HEK293 (cell line): Measurements from ENCODE around the gene MGAT5B.

Experiments used
- ATF2 ChIP-seq: fragments of 450-650 bp; formaldehyde crosslinking; IDR thresholded peaks from 2 replicates; pipeline ENCODE4 v1.5.1; 2016; ENCODE audit warnings: missing biosample characterization, missing genetic modification characterization, low read depth
- CTCF ChIP-seq: fragments of 450-650 bp; formaldehyde crosslinking; IDR thresholded peaks from 2 replicates; pipeline ENCODE4 v1.5.1; 2016; ENCODE audit warnings: missing biosample characterization, missing genetic modification characterization
- ZBTB26 ChIP-seq: fragments of 450-650 bp; formaldehyde crosslinking; optimal IDR thresholded peaks from 2 replicates; pipeline ENCODE3; 2016; ENCODE audit warnings: missing biosample characterization, mild to moderate bottlenecking, missing genetic modification characterization
- ZNF121 ChIP-seq: fragments of 450-650 bp; formaldehyde crosslinking; IDR thresholded peaks from 2 replicates; pipeline ENCODE4 v1.5.1; 2016; ENCODE audit warnings: missing biosample characterization, missing genetic modification characterization
- ZNF510 ChIP-seq: fragments of 450-650 bp; formaldehyde crosslinking; IDR thresholded peaks from 2 replicates; pipeline ENCODE4 v1.5.1; 2018; ENCODE audit warnings: mild to moderate bottlenecking, missing genetic modification characterization, missing biosample characterization; ENCODE audit not compliant: insufficient replicate concordance
- ZNF514 ChIP-seq: fragments of 450-650 bp; formaldehyde crosslinking; IDR thresholded peaks from 2 replicates; pipeline ENCODE4 v1.5.1; 2016; ENCODE audit warnings: missing biosample characterization, missing genetic modification characterization

GRCh38 chr17:76867578-76868175 is 527 bp upstream of the MGAT5B start:
- TF ChIP-seq CTCF (tag by site-specific recombination) (no peak), ZBTB26 (peak; percentile 41), ZNF514 (tag by site-specific recombination) (no peak), ZNF510 (tag by site-specific recombination) (no peak), ATF2 (tag by site-specific recombination) (no peak), ZNF121 (no peak)
